ENCODE measurements around the gene NUTM2B. TPM values are rescaled to one million over a fixed set of nuclear protein-coding genes. Genes with fewer than 3 reads are reported as not detected.
"Not testable (repeated sequence)": the region's sequence is repeated elsewhere in the genome, so short reads cannot be mapped to it uniquely, and the experiment has no call there.

Gene NUTM2B
- total and polyA plus RNA-seq, 2 donors (not counting 1 experiment from before 2014, with no cell fraction given), result 1.3 to 1.8 TPM

- POLR2A ChIA-PET; CTCF ChIA-PET; H3K4me3 Mint-ChIP-seq; H3K27me3 ChIP-seq (replicated peaks in 1 of 4; ENCODE audit: control extremely low read depth in 1 of 4, control insufficient read depth in 3 of 4, insufficient read depth in 4 of 4, low read length in 3 of 4); H3K36me3 ChIP-seq (replicated peaks in 1 of 2; ENCODE audit: control extremely low read depth in 1 of 2, control insufficient read depth in 1 of 2, extremely low read depth in 1 of 2, insufficient read depth in 2 of 2, low read length in 1 of 2); H3K27me3 Mint-ChIP-seq; H3K9me3 ChIP-seq (ENCODE audit: control extremely low read depth in 1 of 3, control insufficient read depth in 2 of 3, insufficient read depth in 1 of 3, low read length in 2 of 3); H3K4me2 ChIP-seq (replicated peaks; ENCODE audit: low read depth, low read length, poor library complexity, severe bottlenecking); H3K79me2 ChIP-seq (ENCODE audit: control insufficient read depth, insufficient read depth, low read length); H3K27ac Mint-ChIP-seq; intact Hi-C loops (cut with micrococcal nuclease); ATAC-seq (ENCODE audit: low read depth); H4K20me1 ChIP-seq (ENCODE audit: control insufficient read depth, insufficient read depth, low read length, poor library complexity, severe bottlenecking); H3K27ac ChIP-seq (ENCODE audit: low read length in 2 of 2); H3K9ac ChIP-seq (ENCODE audit: low read length); H2AFZ ChIP-seq (ENCODE audit: insufficient read depth, low read depth, low read length, poor library complexity, severe bottlenecking); H3K4me3 ChIP-seq (ENCODE audit: control extremely low read depth in 1 of 5, extremely low read depth in 1 of 5, insufficient read depth in 1 of 5, low read depth in 2 of 5, low read length in 4 of 5); H3K4me1 ChIP-seq (ENCODE audit: control insufficient read depth in 2 of 2, insufficient read depth in 2 of 2, low read length in 2 of 2); DNase-seq; H3K9me3 Mint-ChIP-seq (ENCODE audit: insufficient read depth): not testable (repeated sequence)
- peaks cover 11% of the 10 kb centered on the region for H3K4me1 Mint-ChIP-seq
These were observed 50.6 kb downstream of the NUTM2B start for GRCh38 chr10:79753601-79754000.

GRCh38 chr10:79758297-79758993 is 55.4 kb downstream of the NUTM2B start:
- H3K27ac ChIP-seq (ENCODE audit: low read length in 2 of 2); H3K9me3 Mint-ChIP-seq (ENCODE audit: insufficient read depth); H3K27ac Mint-ChIP-seq; H3K9me3 ChIP-seq (ENCODE audit: control extremely low read depth in 1 of 3, control insufficient read depth in 2 of 3, insufficient read depth in 1 of 3, low read length in 2 of 3); H3K27me3 Mint-ChIP-seq; ATAC-seq (ENCODE audit: low read depth); CTCF ChIA-PET; H3K9ac ChIP-seq (ENCODE audit: low read length); H3K27me3 ChIP-seq (replicated peaks in 1 of 4; ENCODE audit: control extremely low read depth in 1 of 4, control insufficient read depth in 3 of 4, insufficient read depth in 4 of 4, low read length in 3 of 4); POLR2A ChIA-PET; H3K36me3 ChIP-seq (replicated peaks in 1 of 2; ENCODE audit: control extremely low read depth in 1 of 2, control insufficient read depth in 1 of 2, extremely low read depth in 1 of 2, insufficient read depth in 2 of 2, low read length in 1 of 2); H3K4me2 ChIP-seq (replicated peaks; ENCODE audit: low read depth, low read length, poor library complexity, severe bottlenecking); H3K4me1 Mint-ChIP-seq; H3K4me3 Mint-ChIP-seq; H2AFZ ChIP-seq (ENCODE audit: insufficient read depth, low read depth, low read length, poor library complexity, severe bottlenecking); H3K4me3 ChIP-seq (ENCODE audit: control extremely low read depth in 1 of 5, extremely low read depth in 1 of 5, insufficient read depth in 1 of 5, low read depth in 2 of 5, low read length in 4 of 5); H3K4me1 ChIP-seq (ENCODE audit: control insufficient read depth in 2 of 2, insufficient read depth in 2 of 2, low read length in 2 of 2); intact Hi-C loops (cut with micrococcal nuclease); H4K20me1 ChIP-seq (ENCODE audit: control insufficient read depth, insufficient read depth, low read length, poor library complexity, severe bottlenecking); DNase-seq; H3K79me2 ChIP-seq (ENCODE audit: control insufficient read depth, insufficient read depth, low read length): not testable (repeated sequence)
- no CpG with 5 or more reads among the region's 3 CpGs for WGBS (ENCODE audit: insufficient coverage)

Other genes starting within 250 kb of the NUTM2B start
- 0.56 and 0.76 TPM in 2 replicates for gene EIF5AL1, start 190.7 kb upstream of the NUTM2B start, total RNA-seq
- gene EIF5AL1, start 190.7 kb upstream of the NUTM2B start, polyA plus RNA-seq, result 1.7 and 1.8 TPM in 2 replicates
- gene SFTPA2, start 142.8 kb upstream of the NUTM2B start, total RNA-seq, result not detected in 2 replicates
- gene SFTPA2, start 142.8 kb upstream of the NUTM2B start, polyA plus RNA-seq, result not detected in 2 replicates
- gene SFTPA1, start 92.3 kb upstream of the NUTM2B start, total RNA-seq, result not detected in 2 replicates
- gene SFTPA1, start 92.3 kb upstream of the NUTM2B start, polyA plus RNA-seq, result not detected in 2 replicates
- 0.63 and 1.0 TPM in 2 replicates for gene NUTM2E, start 123.5 kb downstream of the NUTM2B start, total RNA-seq
- gene NUTM2E, start 123.5 kb downstream of the NUTM2B start, polyA plus RNA-seq, result 0.79 TPM in 1 of 2 replicates, not detected in the other
- gene SFTPD, start 245.9 kb downstream of the NUTM2B start, total RNA-seq, result 0.59 TPM in 1 of 2 replicates, not detected in the other
- 0.24 and 0.55 TPM in 2 replicates for gene SFTPD, start 245.9 kb downstream of the NUTM2B start, polyA plus RNA-seq

Data from B cell (primary cell).